Mucosa of rectum (tissue), 2 donors: Measurements from ENCODE around the gene ANKRD40CL.
"Not testable (repeated sequence)": the region's sequence is repeated elsewhere in the genome, so short reads cannot be mapped to it uniquely, and the experiment has no call there.

ENCODE experiments used
- H3K27ac ChIP-seq, 2 donors: one replicate each; pipeline ENCODE4 v1.7.0; 2013; ENCODE audit warnings: inconsistent platforms in 2 of 2, low read depth in 2 of 2, low read length in 2 of 2
- H3K27me3 ChIP-seq, 2 donors: one replicate each; pipeline ENCODE4 v1.7.0; 2013; ENCODE audit warnings: low read length in 2 of 2; ENCODE audit not compliant: control insufficient read depth in 2 of 2, insufficient read depth in 2 of 2
- H3K36me3 ChIP-seq, 2 donors: one replicate each; pipeline ENCODE4 v1.7.0; 2013; ENCODE audit warnings: low read length in 2 of 2; ENCODE audit not compliant: control insufficient read depth in 2 of 2, insufficient read depth in 2 of 2
- H3K4me1 ChIP-seq, 2 donors: one replicate each; pipeline ENCODE4 v1.7.0; 2013; ENCODE audit warnings: low read length in 2 of 2, mild to moderate bottlenecking in 1 of 2; ENCODE audit not compliant: control insufficient read depth in 2 of 2, insufficient read depth in 2 of 2
- H3K4me3 ChIP-seq, 2 donors: one replicate each; pipeline ENCODE4 v1.7.0; 2013; ENCODE audit warnings: low read length in 2 of 2
- H3K9ac ChIP-seq, 2 donors: one replicate each; pipeline ENCODE4 v1.7.0; 2013; ENCODE audit warnings: low read length in 2 of 2, low read depth in 1 of 2, mild to moderate bottlenecking in 1 of 2
- H3K9me3 ChIP-seq, 2 donors: one replicate each; pipeline ENCODE4 v1.7.0; 2013; ENCODE audit warnings: low read length in 2 of 2; ENCODE audit not compliant: control insufficient read depth in 2 of 2
- donor health status: healthy.
- donor health status: Normal muscosa, but diverticular disease.

Gene ANKRD40CL

GRCh38 chr17:50737118-50737698 is 30.1 kb downstream of the ANKRD40CL start:
- no peaks in the 10 kb centered on the region for H3K27me3 ChIP-seq
- no peak overlapping the region for H3K27ac ChIP-seq
- no peaks in the 10 kb centered on the region for H3K9me3 ChIP-seq
- H3K36me3 ChIP-seq: peaks cover 36 to 48% of the 10 kb centered on the region in 2 donors
- peaks cover 0 to 3% of the 10 kb centered on the region in 2 donors for H3K4me1 ChIP-seq
- H3K4me3 ChIP-seq: no peak overlapping the region
- no peak overlapping the region for H3K9ac ChIP-seq

- H3K4me3 ChIP-seq: no peak overlapping the region
- H3K9ac ChIP-seq: no peak overlapping the region
- peaks cover 3 to 7% of the 10 kb centered on the region in 2 donors for H3K4me1 ChIP-seq
- peaks cover 21 to 29% of the 10 kb centered on the region in 2 donors for H3K36me3 ChIP-seq
- H3K27me3 ChIP-seq: no peaks in the 10 kb centered on the region
- no peak overlapping the region for H3K27ac ChIP-seq
- H3K9me3 ChIP-seq: no peaks in the 10 kb centered on the region
Measured at GRCh38 chr17:50735287-50735686, 32.0 kb downstream of the ANKRD40CL start.

- Histone ChIP-seq H3K27me3 (no peaks in the 10 kb centered on the region), H3K27ac (peak overlapping the region in 1 of 2 donors; percentile 50), H3K36me3 (no peaks in the 10 kb centered on the region), H3K4me3 (no peak overlapping the region), H3K4me1 (peaks cover 14 to 23% of the 10 kb centered on the region in 2 donors), H3K9me3 (no peaks in the 10 kb centered on the region), H3K9ac (no peak overlapping the region)
Measured at GRCh38 chr17:50731575-50732460, 35.5 kb downstream of the ANKRD40CL start.

GRCh38 chr17:50728881-50729765 is 38.2 kb downstream of the ANKRD40CL start:
- no peaks in the 10 kb centered on the region for H3K36me3 ChIP-seq
- no peak overlapping the region for H3K9ac ChIP-seq
- H3K4me1 ChIP-seq: peaks cover 16 to 30% of the 10 kb centered on the region in 2 donors
- no peak overlapping the region for H3K27ac ChIP-seq
- no peaks in the 10 kb centered on the region for H3K27me3 ChIP-seq
- H3K4me3 ChIP-seq: no peak overlapping the region
- no peaks in the 10 kb centered on the region for H3K9me3 ChIP-seq

GRCh38 chr17:50728112-50728429 is 39.2 kb downstream of the ANKRD40CL start:
- Histone ChIP-seq H3K36me3 (no peaks in the 10 kb centered on the region), H3K4me1 (peaks cover 17 to 33% of the 10 kb centered on the region in 2 donors), H3K27me3 (no peaks in the 10 kb centered on the region), H3K9ac (no peak overlapping the region), H3K27ac (no peak overlapping the region), H3K9me3 (no peaks in the 10 kb centered on the region), H3K4me3 (no peak overlapping the region)

GRCh38 chr17:50725769-50726655 is 41.3 kb downstream of the ANKRD40CL start:
- Histone ChIP-seq H3K9ac (no peak overlapping the region), H3K36me3 (no peaks in the 10 kb centered on the region), H3K27ac (no peak overlapping the region), H3K4me3 (no peak overlapping the region), H3K9me3 (no peaks in the 10 kb centered on the region), H3K4me1 (peaks cover 24 to 43% of the 10 kb centered on the region in 2 donors), H3K27me3 (no peaks in the 10 kb centered on the region)

DNA sequence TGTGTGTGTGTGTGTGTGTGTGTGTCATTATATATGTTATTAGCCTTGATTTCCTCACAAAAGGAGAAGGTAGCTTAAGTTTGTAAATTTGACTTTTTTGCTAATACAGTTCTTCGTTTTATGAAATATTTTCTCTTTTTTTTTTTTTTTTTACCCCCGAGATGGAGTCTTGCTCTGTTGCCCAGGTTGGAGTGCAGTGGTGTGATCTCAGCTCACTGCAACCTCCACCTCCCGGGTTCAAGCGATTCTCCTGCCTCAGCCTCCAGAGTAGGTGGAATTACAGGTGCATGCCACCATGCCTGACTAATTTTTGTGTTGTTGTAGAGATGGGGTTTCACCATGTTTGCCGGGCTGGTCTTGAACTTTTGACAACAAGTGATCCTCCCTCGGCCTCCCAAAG is 42.7 kb downstream of the ANKRD40CL start:
- not testable (repeated sequence) for H3K9ac ChIP-seq, H3K27ac ChIP-seq, H3K9me3 ChIP-seq, H3K27me3 ChIP-seq, H3K4me3 ChIP-seq, H3K36me3 ChIP-seq
- peaks cover 24 to 44% of the 10 kb centered on the region in 2 donors for H3K4me1 ChIP-seq

DNA sequence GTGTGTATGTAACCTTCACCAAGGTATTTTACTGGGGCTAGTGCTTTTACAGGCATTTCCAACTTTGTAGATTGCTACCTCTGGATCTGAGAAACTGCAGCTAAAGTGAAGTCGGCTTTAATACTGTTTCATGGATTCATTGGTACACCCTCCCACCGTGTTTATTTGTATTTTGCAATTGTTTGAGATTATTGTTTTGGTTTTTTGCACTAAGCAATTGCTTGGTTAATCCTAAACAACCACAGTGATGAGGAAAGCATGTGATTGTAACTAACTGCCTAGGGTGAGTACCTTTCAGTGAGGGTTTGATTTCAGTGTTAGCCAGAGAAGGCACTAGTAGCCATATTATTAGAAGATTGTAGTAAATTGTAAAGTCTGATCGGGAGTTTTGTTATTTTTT is 44.6 kb downstream of the ANKRD40CL start:
- Histone ChIP-seq H3K9ac (no peak overlapping the region), H3K27me3 (no peaks in the 10 kb centered on the region), H3K9me3 (no peaks in the 10 kb centered on the region), H3K4me1 (peaks cover 19 to 39% of the 10 kb centered on the region in 2 donors), H3K27ac (no peak overlapping the region), H3K4me3 (peak overlapping the region in 1 of 2 donors; percentile 8), H3K36me3 (no peaks in the 10 kb centered on the region)

GRCh38 chr17:50721194-50722010 is 45.9 kb downstream of the ANKRD40CL start:
- Histone ChIP-seq H3K9me3 (no peaks in the 10 kb centered on the region), H3K27ac (peak overlapping the region; percentile 19 to 100), H3K9ac (peak overlapping the region; percentile 95 to 100), H3K36me3 (no peaks in the 10 kb centered on the region), H3K27me3 (no peaks in the 10 kb centered on the region), H3K4me3 (peak overlapping the region; percentile 94 to 96), H3K4me1 (peaks cover 14 to 32% of the 10 kb centered on the region in 2 donors)
